Prostate gland (tissue), 2 donors: ENCODE data around the gene THRB. TPM values are rescaled to one million over a fixed set of nuclear protein-coding genes. Genes with fewer than 3 reads are reported as not detected.

ENCODE experiments used
- DNase-seq: peaks from one replicate; pipeline ENCODE4 v3.0.0-alpha.2; 2019; ENCODE audit warnings: low spot score
- H3K27ac ChIP-seq, 2 donors: fragments of 200-600 bp; sonication (generic); 2 replicates each; pipeline ENCODE4 v1.5.1; 2017 to 2019
- H3K27me3 ChIP-seq: fragments of 200-600 bp; sonication (generic); replicated peaks from 2 replicates; pipeline ENCODE4 v1.5.1; 2019; ENCODE audit not compliant: insufficient read depth
- H3K36me3 ChIP-seq, 2 donors: fragments of 200-600 bp; sonication (generic); 1 replicate in 1 of 2; 2 replicates in 1 of 2; pipeline versions ENCODE4 v1.5.1 to v1.8.1; 2017 to 2019
- H3K4me1 ChIP-seq: fragments of 200-600 bp; sonication (generic); replicated peaks from 2 replicates; pipeline ENCODE4 v1.5.1; 2019
- H3K4me3 ChIP-seq, 2 donors: fragments of 200-600 bp; sonication (generic); 2 replicates each; pipeline ENCODE4 v1.5.1; 2017 to 2019
- H3K9me3 ChIP-seq: fragments of 200-600 bp; sonication (generic); 2 replicates; pipeline ENCODE4 v1.5.1; 2017
- CTCF ChIP-seq, 4 experiments: fragments of 200-600 bp in 2 of 4; fragments of 450-650 bp in 2 of 4; sonication (generic) in 2 of 4; IDR thresholded peaks; 1 replicate in 3 of 4; 2 replicates in 1 of 4; pipeline ENCODE4 v1.5.1; 2016 to 2019; ENCODE audit warnings: antibody characterized with exemption in 4 of 4, mild to moderate bottlenecking in 2 of 4, moderate library complexity in 2 of 4
- POLR2A ChIP-seq: fragments of 450-650 bp; IDR thresholded peaks from one replicate; pipeline ENCODE4 v1.6.1; 2016; ENCODE audit warnings: antibody characterized with exemption, mild to moderate bottlenecking
- POLR2AphosphoS5 ChIP-seq: sonication (generic); formaldehyde crosslinking; IDR thresholded peaks from one replicate; pipeline ENCODE4 v1.6.1; 2017; ENCODE audit warnings: antibody characterized with exemption
- WGBS: methylation state at CpG from one replicate; pipeline ENCODE4 v1.1.5; 2018; 5-methylcytosine and 5-hydroxymethylcytosine counted together
- intact Hi-C: fragments of 100-400 bp; cut with DNase I; formaldehyde crosslinking; loops from one replicate; pipeline ENCODE4 v1.14.2; 2022
- total RNA-seq, 2 donors: library from RNA; depleted of rRNA; stranded (reverse); fragments of >200 nt; gene quantifications; one replicate each; pipeline ENCODE4 v1.1.0, GENCODE V29; 2016

Gene THRB
- total RNA-seq, 2 donors from 2014 or later, result 13.0 to 39.6 TPM

GRCh38 chr3:24272408-24272807 lies 222.2 kb downstream of the THRB start:
- no peaks in the 10 kb centered on the region for H3K36me3 ChIP-seq
- intact Hi-C loops, result no loop called here

DNA sequence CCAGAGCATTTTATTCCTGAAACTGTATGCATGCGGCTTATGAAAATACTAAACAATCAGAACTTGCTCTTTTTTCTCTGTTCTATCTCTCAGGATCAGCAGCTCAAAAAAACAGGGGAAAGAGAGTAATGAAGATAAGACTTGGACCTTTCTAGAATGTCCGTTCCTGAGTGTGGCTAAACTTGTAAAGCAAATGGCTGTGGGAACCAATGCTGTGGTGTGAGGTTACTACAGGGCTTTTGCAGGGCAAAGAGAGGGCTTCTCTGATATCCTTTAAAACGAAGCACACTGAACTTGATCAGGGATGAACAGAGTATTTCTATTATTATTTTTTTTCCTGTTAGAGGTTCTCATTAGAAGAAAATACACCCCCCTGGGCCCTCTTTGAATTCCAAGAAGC lies 223.4 kb downstream of the THRB start:
- 67% methylated on average over 3 of the region's 3 CpGs for WGBS
- H3K27ac ChIP-seq, result no peak overlapping the region
- no peak for DNase-seq

More at GRCh38 chr3:24272408-24272807, 222.2 kb downstream of the THRB start:
- TF ChIP-seq POLR2AphosphoS5, result no peak
- TF ChIP-seq CTCF (IDR thresholded peaks at IDR 0.05), result no peak
- no peak for TF ChIP-seq POLR2A
- no peaks in the 10 kb centered on the region for H3K4me1 ChIP-seq
- no peak overlapping the region for H3K27ac ChIP-seq
- DNase-seq, result no peak
- no peak overlapping the region for H3K4me3 ChIP-seq
- H3K9me3 ChIP-seq, result no peaks in the 10 kb centered on the region
- no peaks in the 10 kb centered on the region for H3K27me3 ChIP-seq

DNA sequence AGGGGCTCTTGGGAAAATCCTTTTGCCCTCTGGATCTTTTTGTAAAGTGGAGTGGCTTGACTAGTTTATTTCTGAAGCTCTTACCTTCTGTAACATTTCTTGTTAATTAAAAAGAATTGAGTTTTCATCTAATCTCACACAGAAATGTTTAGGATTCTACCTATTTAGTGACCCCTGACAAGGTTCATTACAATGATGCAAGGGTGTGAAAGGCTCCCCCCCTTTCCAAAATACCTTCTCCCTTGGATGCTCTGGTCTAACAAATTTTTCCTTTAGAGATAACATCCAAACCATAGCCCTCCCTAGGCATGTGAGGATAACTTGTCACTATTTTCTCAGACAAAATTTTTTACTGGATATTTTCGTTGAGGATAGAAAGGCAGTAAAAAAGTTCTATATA lies 223.9 kb downstream of the THRB start:
- no peak for DNase-seq
- no peaks in the 10 kb centered on the region for H3K9me3 ChIP-seq
- H3K36me3 ChIP-seq, result no peaks in the 10 kb centered on the region
- H3K27me3 ChIP-seq, result no peaks in the 10 kb centered on the region
- H3K27ac ChIP-seq, result no peak overlapping the region
- H3K4me3 ChIP-seq, result no peak overlapping the region
- WGBS, result 38% methylated on average over 1 of the region's 1 CpG
- no peaks in the 10 kb centered on the region for H3K4me1 ChIP-seq
- intact Hi-C loops, result no loop called here
- no peak for TF ChIP-seq CTCF (IDR thresholded peaks at IDR 0.05)
- TF ChIP-seq POLR2A, result no peak
- no peak for TF ChIP-seq POLR2AphosphoS5

More for the DNA sequence above, 223.4 kb downstream of the THRB start:
- no peak overlapping the region for H3K4me3 ChIP-seq
- intact Hi-C loops, result no loop called here
- no peak for TF ChIP-seq POLR2A
- TF ChIP-seq CTCF (IDR thresholded peaks at IDR 0.05), result no peak
- no peak for TF ChIP-seq POLR2AphosphoS5
- H3K27me3 ChIP-seq, result no peaks in the 10 kb centered on the region
- H3K36me3 ChIP-seq, result no peaks in the 10 kb centered on the region
- H3K9me3 ChIP-seq, result no peaks in the 10 kb centered on the region
- H3K4me1 ChIP-seq, result no peaks in the 10 kb centered on the region

DNA sequence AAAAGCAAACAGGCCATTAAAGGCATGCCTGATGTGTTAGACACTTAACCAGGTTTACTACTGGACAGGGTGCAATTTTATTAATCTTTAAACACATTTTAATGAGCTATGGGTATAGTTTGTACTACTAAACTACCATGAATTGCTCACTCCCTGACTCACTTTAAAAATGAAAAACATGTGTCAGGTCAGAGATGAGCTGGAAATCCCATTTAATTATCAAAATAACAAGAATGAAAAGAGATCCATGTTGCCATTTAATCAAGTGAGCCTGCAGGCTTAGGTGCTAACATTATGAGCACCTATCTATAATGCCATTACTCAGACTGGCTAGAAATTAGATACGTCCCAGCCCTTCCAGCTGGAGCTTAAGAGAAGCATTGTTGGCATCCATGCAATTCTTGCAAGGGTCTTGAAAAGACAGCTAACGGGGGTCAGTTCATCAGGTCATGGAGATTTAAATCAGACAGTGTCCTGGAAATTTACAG lies 224.4 kb downstream of the THRB start:
- WGBS, result 83% methylated on average over 2 of the region's 2 CpGs
- no peak for DNase-seq

More for the DNA sequence above, 224.4 kb downstream of the THRB start:
- TF ChIP-seq CTCF (IDR thresholded peaks at IDR 0.05) (no peak), POLR2A (no peak), POLR2AphosphoS5 (no peak)
- Histone ChIP-seq H3K27ac (no peak overlapping the region), H3K9me3 (no peaks in the 10 kb centered on the region), H3K4me3 (no peak overlapping the region), H3K4me1 (no peaks in the 10 kb centered on the region), H3K36me3 (no peaks in the 10 kb centered on the region), H3K27me3 (no peaks in the 10 kb centered on the region)
- intact Hi-C loops, result no loop called here
